Ovary (tissue), 9 donors: ENCODE results near the gene DHFR. TPM values are rescaled to one million over a fixed set of nuclear protein-coding genes. Genes with fewer than 3 reads are reported as not detected.

Experiments
- DNase-seq, 5 donors: peaks; one replicate each; pipeline ENCODE4 v3.0.0-alpha.2; 2019 to 2020
- H3K27ac ChIP-seq, 2 donors: fragments of 200-600 bp; one replicate each; pipeline versions ENCODE4 v1.5.1 to v1.8.0; 2019 to 2022
- H3K27me3 ChIP-seq: fragments of 200-600 bp; one replicate; pipeline ENCODE4 v1.8.0; 2022
- H3K36me3 ChIP-seq: fragments of 200-600 bp; sonication (generic); one replicate; pipeline ENCODE4 v1.5.1; 2019
- H3K4me1 ChIP-seq: one replicate; pipeline ENCODE4 v1.8.1; 2013; ENCODE audit warnings: mild to moderate bottlenecking, moderate library complexity; ENCODE audit not compliant: insufficient read depth
- H3K4me3 ChIP-seq: fragments of 200-600 bp; sonication (generic); one replicate; pipeline ENCODE4 v1.5.1; 2017
- H3K9me3 ChIP-seq, 2 donors: fragments of 200-600 bp in 1 of 2; sonication (generic) in 1 of 2; one replicate each; pipeline versions ENCODE4 v1.5.1 to v1.8.1; 2013 to 2019; ENCODE audit warnings: mild to moderate bottlenecking in 1 of 2, moderate library complexity in 1 of 2
- EP300 ChIP-seq: sonication (generic); formaldehyde crosslinking; IDR thresholded peaks from one replicate; pipeline ENCODE4 v1.6.1; 2017; ENCODE audit warnings: antibody characterized with exemption
- POLR2A ChIP-seq: fragments of 450-650 bp; IDR thresholded peaks from one replicate; pipeline ENCODE4 v1.6.1; 2017; ENCODE audit warnings: antibody characterized with exemption, mild to moderate bottlenecking, moderate library complexity
- whole genome bisulfite sequencing, 3 donors: extraction: QIAGEN DNeasy Blood & Tissue Kit in 1 of 3; methylation state at CpG; one replicate each; pipeline versions ENCODE4 v1.1.5 to v1.1.7; 2013 to 2017; 5-methylcytosine and 5-hydroxymethylcytosine counted together
- intact Hi-C, 4 donors: fragments of 100-400 bp; cut with DNase I; formaldehyde crosslinking; loops; one replicate each; pipeline versions ENCODE4 v1.11.0 to v1.15.1; 2022 to 2023
- polyA plus RNA-seq, 2 donors: library from polyadenylated mRNA; stranded (reverse); fragments of 200-250 nt in 1 of 2; fragments of 350-450 nt in 1 of 2; fragmentation: Illumina TruSeq in 1 of 2; extraction: RNeasy Lipid Tissue Mini Kit (QIAGEN cat#74804) in 1 of 2; gene quantifications; one replicate each; pipeline ENCODE4 v1.2.3, GENCODE V29; 2013 to 2014
- total RNA-seq, 7 donors: library from RNA; depleted of rRNA in 2 of 7; stranded (reverse); fragments of >200 nt in 2 of 7; fragmentation: NEBNext Ultra II Directional in 3 of 7; extraction: Animal tissue kit (Norgen Biotek cat#: 25700) in 3 of 7; gene quantifications; one replicate each; pipeline versions ENCODE4 v1.1.0 to v1.2.4, GENCODE V29; 2016 to 2023
- TF ChIP-seq, protein P1 (sequence below), 3 donors: fragments of 450-650 bp in 2 of 3; fragments of 200-600 bp in 1 of 3; IDR thresholded peaks; one replicate each; pipeline versions ENCODE4 v1.5.1 to v1.8.0; 2016 to 2022; ENCODE audit warnings: antibody characterized with exemption in 3 of 3, mild to moderate bottlenecking in 1 of 3
- donor health status: DM: no; HTN: no; CAD: no; lungs with moderate emphysema.
- donor health status: DM: no; HTN: no; CAD: no.
- donor health status: Bipolar disorder and iron deficiency.
- donor health status: DM: yes; HTN: yes; CAD: no.
- donor health status: DM: no; HTN: no; CAD: no.
- donor health status: DM: yes; HTN: yes; CAD: no.

The DHFR gene
- total and polyA plus RNA-seq, 9 donors: 2.4 to 17.5 (median 8.6) TPM

DNA sequence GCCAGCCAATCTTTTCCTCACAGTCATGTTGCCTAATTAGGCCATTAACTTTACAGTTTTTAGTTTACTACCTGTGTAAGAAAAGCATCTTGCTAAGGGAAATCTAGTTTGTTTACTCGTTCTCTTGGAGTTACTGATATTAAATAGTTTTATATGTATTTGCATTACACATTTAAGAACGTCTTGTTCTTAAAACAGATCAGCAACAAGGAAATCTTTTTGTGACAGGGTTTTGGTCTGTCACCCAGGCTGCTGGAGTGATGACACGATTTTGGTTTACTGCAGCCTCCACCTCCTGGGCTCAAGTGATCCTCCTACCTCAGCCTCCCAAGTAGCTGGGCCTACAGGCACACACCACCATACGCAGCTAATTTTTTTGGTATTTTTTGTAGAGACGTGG is 29.6 kb downstream of the DHFR start:
- TF ChIP-seq POLR2A (no peak), EP300 (no peak)
- TF ChIP-seq, protein P1, sequence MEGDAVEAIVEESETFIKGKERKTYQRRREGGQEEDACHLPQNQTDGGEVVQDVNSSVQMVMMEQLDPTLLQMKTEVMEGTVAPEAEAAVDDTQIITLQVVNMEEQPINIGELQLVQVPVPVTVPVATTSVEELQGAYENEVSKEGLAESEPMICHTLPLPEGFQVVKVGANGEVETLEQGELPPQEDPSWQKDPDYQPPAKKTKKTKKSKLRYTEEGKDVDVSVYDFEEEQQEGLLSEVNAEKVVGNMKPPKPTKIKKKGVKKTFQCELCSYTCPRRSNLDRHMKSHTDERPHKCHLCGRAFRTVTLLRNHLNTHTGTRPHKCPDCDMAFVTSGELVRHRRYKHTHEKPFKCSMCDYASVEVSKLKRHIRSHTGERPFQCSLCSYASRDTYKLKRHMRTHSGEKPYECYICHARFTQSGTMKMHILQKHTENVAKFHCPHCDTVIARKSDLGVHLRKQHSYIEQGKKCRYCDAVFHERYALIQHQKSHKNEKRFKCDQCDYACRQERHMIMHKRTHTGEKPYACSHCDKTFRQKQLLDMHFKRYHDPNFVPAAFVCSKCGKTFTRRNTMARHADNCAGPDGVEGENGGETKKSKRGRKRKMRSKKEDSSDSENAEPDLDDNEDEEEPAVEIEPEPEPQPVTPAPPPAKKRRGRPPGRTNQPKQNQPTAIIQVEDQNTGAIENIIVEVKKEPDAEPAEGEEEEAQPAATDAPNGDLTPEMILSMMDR (IDR thresholded peaks at IDR 0.05): no peak
- DNase-seq: no peak
- no peak overlapping the region for H3K4me3 ChIP-seq
- no peaks in the 10 kb centered on the region for H3K9me3 ChIP-seq
- no peaks in the 10 kb centered on the region for H3K4me1 ChIP-seq
- no peaks in the 10 kb centered on the region for H3K36me3 ChIP-seq
- intact Hi-C loops: no loop called here
- WGBS, 3 donors: 81 to 85% (median 81%) methylated on average over 5 of the region's 5 CpGs
- no peaks in the 10 kb centered on the region for H3K27me3 ChIP-seq
- H3K27ac ChIP-seq: no peak overlapping the region

GRCh38 chr5:80623999-80624398 is 30.8 kb downstream of the DHFR start:
- 60 to 68% (median 67%) methylated on average over 4 of the region's 4 CpGs for WGBS, 3 donors
- no peak overlapping the region for H3K4me3 ChIP-seq
- TF ChIP-seq EP300: no peak
- TF ChIP-seq POLR2A: no peak
- TF ChIP-seq, protein P1 (IDR thresholded peaks at IDR 0.05): no peak
- intact Hi-C loops: no loop called here
- H3K9me3 ChIP-seq: no peaks in the 10 kb centered on the region
- H3K27ac ChIP-seq: no peak overlapping the region
- no peak for DNase-seq
- H3K27me3 ChIP-seq: no peaks in the 10 kb centered on the region
- H3K4me1 ChIP-seq: no peaks in the 10 kb centered on the region
- H3K36me3 ChIP-seq: no peaks in the 10 kb centered on the region

DNA sequence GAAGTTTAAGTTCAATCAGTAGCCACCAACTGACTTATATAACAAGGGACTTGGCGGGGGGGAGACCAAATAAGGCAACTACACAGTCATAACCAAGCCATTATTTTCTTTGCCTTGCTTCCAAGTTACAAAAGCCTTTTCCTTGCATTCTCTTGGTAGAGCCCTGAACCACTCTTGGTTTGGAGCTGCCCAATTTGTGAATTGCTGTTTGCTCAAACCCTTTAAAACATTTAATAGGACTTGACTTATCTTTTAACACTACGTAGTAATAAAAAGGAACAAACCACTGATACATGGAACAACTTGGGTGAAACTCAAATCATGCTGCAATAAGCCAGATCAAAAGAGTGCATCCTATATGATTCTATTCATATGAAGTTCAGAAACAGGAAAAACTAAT is 32.0 kb downstream of the DHFR start:
- 94 to 99% (median 96%) methylated on average over 2 of the region's 2 CpGs for WGBS, 3 donors
- Histone ChIP-seq H3K4me1 (no peaks in the 10 kb centered on the region), H3K27me3 (no peaks in the 10 kb centered on the region), H3K9me3 (no peaks in the 10 kb centered on the region), H3K36me3 (no peaks in the 10 kb centered on the region), H3K4me3 (no peak overlapping the region), H3K27ac (no peak overlapping the region)
- DNase-seq: no peak
- intact Hi-C loops: no loop called here
- no peak for TF ChIP-seq POLR2A
- no peak for TF ChIP-seq EP300
- TF ChIP-seq, protein P1 (IDR thresholded peaks at IDR 0.05): no peak

DNA sequence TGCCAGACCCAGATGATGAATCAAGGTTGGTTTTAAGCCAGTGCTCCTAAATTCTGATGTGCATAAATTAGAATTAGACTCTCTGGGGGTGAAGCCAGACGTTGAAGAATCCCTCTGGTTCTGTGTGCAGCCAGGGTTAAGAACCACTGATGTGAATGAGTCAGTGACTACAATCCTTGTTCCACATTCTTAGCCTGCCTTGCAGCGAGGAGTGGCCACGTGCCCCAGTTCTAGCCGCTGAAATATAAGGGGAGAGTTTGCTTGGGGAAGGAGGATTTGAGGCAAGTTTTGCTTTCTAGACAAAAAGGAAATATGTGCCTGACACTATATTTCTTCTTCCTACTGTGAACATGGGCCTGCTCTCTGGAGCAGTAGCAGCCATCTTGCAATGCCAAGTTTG is 34.6 kb downstream of the DHFR start:
- intact Hi-C loops: no loop called here
- WGBS, 3 donors: 65 to 77% (median 76%) methylated on average over 4 of the region's 4 CpGs
- no peak overlapping the region for H3K4me3 ChIP-seq
- no peaks in the 10 kb centered on the region for H3K9me3 ChIP-seq
- DNase-seq: no peak
- H3K27me3 ChIP-seq: no peaks in the 10 kb centered on the region
- no peak overlapping the region for H3K27ac ChIP-seq
- H3K4me1 ChIP-seq: no peaks in the 10 kb centered on the region
- TF ChIP-seq, protein P1 (IDR thresholded peaks at IDR 0.05): no peak
- TF ChIP-seq EP300 (no peak), POLR2A (no peak)
- no peaks in the 10 kb centered on the region for H3K36me3 ChIP-seq

DNA sequence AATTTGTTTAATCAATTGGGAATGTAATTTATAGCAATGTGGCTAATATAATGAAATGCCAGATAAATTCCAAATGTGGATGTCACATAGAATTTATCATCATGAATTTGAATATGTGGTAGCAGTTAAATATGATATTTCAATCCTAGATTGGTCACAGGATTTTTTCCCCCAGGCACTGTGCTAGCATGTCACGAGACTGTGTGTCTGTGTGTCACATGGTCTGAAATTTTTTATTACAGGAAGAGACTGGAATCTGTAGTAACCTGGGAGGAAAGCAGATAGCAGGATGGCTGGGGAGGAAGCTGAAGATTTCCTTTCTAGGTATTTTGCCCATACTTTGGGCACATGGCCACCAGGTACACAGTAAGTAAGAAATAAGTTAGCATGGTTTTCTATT is 35.7 kb downstream of the DHFR start:
- no peaks in the 10 kb centered on the region for H3K36me3 ChIP-seq
- 93 to 97% (median 93%) methylated on average over 1 of the region's 1 CpG for WGBS, 3 donors
- no peak overlapping the region for H3K27ac ChIP-seq
- H3K27me3 ChIP-seq: no peaks in the 10 kb centered on the region
- TF ChIP-seq, protein P1 (IDR thresholded peaks at IDR 0.05): no peak
- no peak for TF ChIP-seq EP300
- TF ChIP-seq POLR2A: no peak
- H3K9me3 ChIP-seq: no peaks in the 10 kb centered on the region
- H3K4me3 ChIP-seq: no peak overlapping the region
- DNase-seq: no peak
- no peaks in the 10 kb centered on the region for H3K4me1 ChIP-seq
- intact Hi-C loops: no loop called here
